Muscle of arm (tissue), 12 donors: ENCODE results near the gene BNIP5. TPM values are rescaled to one million over a fixed set of nuclear protein-coding genes. Genes with fewer than 3 reads are reported as not detected.

Experiments used
- DNase-seq: peaks from one replicate; pipeline ENCODE4 v3.0.0-alpha.2; 2013
- polyA plus RNA-seq, 12 donors: library from polyadenylated mRNA; unstranded; fragments of 120-200 nt; gene quantifications; one replicate each; pipeline ENCODE4 v1.2.1, GENCODE V29; 2013; ENCODE audit not compliant: insufficient read length in 12 of 12

BNIP5 gene
- polyA plus RNA-seq, 12 donors = 0.05 to 0.17 (median 0.09) TPM; not detected in 2

DNA sequence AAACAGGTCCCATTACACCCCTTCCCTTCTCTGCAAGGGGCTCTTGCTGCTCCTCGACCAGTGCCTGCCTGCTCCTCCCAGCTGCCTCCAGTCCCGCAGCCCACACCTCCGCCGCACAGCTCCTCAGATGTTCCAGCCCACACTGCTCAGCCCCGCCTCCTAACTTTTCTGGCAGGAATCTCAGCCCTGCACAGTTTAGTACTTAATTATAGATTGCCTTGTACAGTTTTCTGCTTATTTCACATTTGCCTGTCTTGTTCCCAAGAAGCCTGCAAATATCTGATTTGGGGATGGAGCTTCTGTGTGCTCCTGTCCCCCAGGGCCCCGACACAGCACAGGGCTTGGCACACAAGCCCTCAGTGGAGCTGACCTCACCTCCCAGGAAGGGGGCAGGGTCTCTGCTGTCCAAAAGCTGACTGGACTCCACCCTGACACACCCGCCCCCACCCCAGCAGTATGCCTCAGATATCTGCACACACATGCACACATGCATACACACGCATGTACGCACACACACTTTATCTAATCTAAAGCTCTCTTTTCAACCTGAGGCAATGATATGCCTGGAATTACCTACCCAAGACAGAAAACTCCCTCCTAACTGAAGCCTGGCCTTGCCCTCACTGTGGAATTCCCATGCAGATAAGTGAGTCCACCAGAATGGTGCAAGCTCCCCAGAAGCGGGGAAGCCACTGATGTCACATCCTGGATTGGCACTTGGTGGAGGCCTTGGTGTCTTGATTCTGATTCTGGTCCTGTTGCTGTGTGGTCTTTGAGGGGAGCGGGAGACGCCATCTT lies 68.0 kb downstream of the BNIP5 start:
- no peak for DNase-seq

DNA sequence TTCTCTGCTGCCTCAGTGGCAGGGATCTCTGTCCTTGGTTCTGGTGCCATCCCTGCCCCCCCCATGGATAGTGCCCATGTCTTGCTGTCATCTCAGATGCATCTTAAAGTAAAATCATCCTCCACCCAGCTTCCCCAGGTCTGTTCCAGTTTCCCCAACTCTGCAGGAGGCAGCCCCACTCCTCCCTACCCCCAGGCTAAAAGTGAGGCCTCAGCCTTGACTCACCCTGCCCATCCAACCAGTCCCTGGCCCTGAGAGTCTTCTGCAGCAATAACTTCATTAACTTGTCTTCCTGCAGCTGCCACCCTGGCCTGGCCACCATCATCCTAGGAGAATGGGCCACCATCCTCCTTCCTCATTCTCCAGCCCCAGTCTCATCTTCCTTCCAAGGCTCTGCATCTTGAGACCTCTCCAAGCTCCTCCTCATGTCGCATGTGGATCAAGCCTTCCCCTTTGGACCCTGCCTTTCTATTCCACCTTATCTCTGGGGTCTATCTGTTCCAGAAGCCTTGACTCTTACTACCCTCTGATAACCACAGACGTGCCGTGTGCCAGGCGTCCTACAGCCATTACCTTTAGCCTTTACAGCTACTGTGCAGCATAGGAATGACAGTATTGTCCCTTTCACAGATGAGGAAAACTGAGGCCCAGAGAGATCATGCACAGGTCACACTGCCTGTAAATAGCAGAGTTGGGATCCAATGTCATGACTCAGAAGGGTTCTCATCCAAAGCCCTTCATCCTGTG lies 68.8 kb downstream of the BNIP5 start:
- DNase-seq = no peak

- DNase-seq = no peak
These were observed 69.6 kb downstream of the BNIP5 start for GRCh38 chr6:36266913-36267644.

Other genes with a start within 250 kb of the BNIP5 start
- 10 to 100 TPM in 3 of 12 donors, 1 to 10 TPM in 8, not detected in 1; 4.0 to 31.3 (median 6.7) TPM for gene MAPK13, start 206.4 kb downstream of the BNIP5 start, polyA plus RNA-seq
- 10 to 100 TPM in 11 of 12 donors, not detected in 1; 21.2 to 63.5 (median 26.1) TPM for gene BRPF3, start 140.1 kb downstream of the BNIP5 start, polyA plus RNA-seq
- gene PNPLA1, start 66.8 kb downstream of the BNIP5 start, polyA plus RNA-seq = 1 to 10 TPM in 2 of 12 donors, under 1 TPM in 4, not detected in 6; 0.05 to 2.6 (median 0.28) TPM
- gene ETV7, start 50.8 kb upstream of the BNIP5 start, polyA plus RNA-seq = under 1 TPM in 5 of 12 donors, not detected in 7; 0.14 to 0.44 (median 0.16) TPM
- under 1 TPM in 8 of 12 donors, not detected in 4; 0.11 to 0.29 (median 0.18) TPM for gene PXT1, start 106.0 kb upstream of the BNIP5 start, polyA plus RNA-seq
- gene KCTD20, start 106.1 kb upstream of the BNIP5 start, polyA plus RNA-seq = 10 to 100 TPM in 11 of 12 donors, not detected in 1; 43.3 to 84.7 (median 51.9) TPM
- gene STK38, start 210.6 kb upstream of the BNIP5 start, polyA plus RNA-seq = 10 to 100 TPM in 11 of 12 donors, not detected in 1; 22.0 to 44.5 (median 33.0) TPM